Activated CD4-positive, alpha-beta memory T cell treated with anti-CD3 and anti-CD28 coated beads for 36 hours (primary cell): ENCODE measurements around the gene ADARB2. TPM values are rescaled to one million over a fixed set of nuclear protein-coding genes. Genes with fewer than 3 reads are reported as not detected.
A peak's percentile ranks its signal among the peaks of the same experiment; 100 is the strongest.
"Not testable (repeated sequence)": the region's sequence is repeated elsewhere in the genome, so short reads cannot be mapped to it uniquely, and the experiment has no call there.

Experiments
- CTCF ChIA-PET: fragments of 350-600 bp; sonication (Branson Sonifier 250); formaldehyde crosslinking; loops from one replicate; lab custom pipeline; 2021; ENCODE audit warnings: antibody characterized with exemption, inconsistent platforms; lab: Charles Lee
- POLR2A ChIA-PET: fragments of 350-600 bp; sonication (Branson Sonifier 250); formaldehyde crosslinking; loops from one replicate; lab custom pipeline; 2021; ENCODE audit warnings: antibody characterized with exemption; lab: Charles Lee
- DNase-seq: peaks from one replicate; pipeline ENCODE4 v3.0.0-alpha.2; 2020
- H3K27ac Mint-ChIP-seq: one replicate; pipeline ENCODE4 v1.8.0; 2021; ENCODE audit warnings: mixed read lengths
- H3K27me3 Mint-ChIP-seq: one replicate; pipeline ENCODE4 v1.8.0; 2021; ENCODE audit warnings: mixed read lengths
- H3K36me3 Mint-ChIP-seq: one replicate; pipeline ENCODE4 v1.8.0; 2021; ENCODE audit warnings: mixed read lengths
- H3K4me1 Mint-ChIP-seq: one replicate; pipeline ENCODE4 v1.8.0; 2021; ENCODE audit warnings: low read depth, mixed read lengths
- H3K4me3 Mint-ChIP-seq: one replicate; pipeline ENCODE4 v1.8.0; 2021; ENCODE audit warnings: mild to moderate bottlenecking, mixed read lengths
- H3K9me3 Mint-ChIP-seq: one replicate; pipeline ENCODE4 v1.8.0; 2021; ENCODE audit warnings: mixed read lengths
- intact Hi-C: fragments of 100-400 bp; cut with micrococcal nuclease; formaldehyde crosslinking; loops from one replicate; pipeline ENCODE4 v1.15.1; 2023
- total RNA-seq, 2 experiments: library from RNA; stranded (reverse); gene quantifications; one replicate each; pipeline ENCODE4 v1.2.3, GENCODE V29; 2021

The ADARB2 gene
- total RNA-seq, 2 experiments from 2014 or later: 2.2 TPM

GRCh38 chr10:1240341-1240775 is 497.0 kb downstream of the ADARB2 start:
- Mint-ChIP-seq H3K27me3 (peaks cover 7% of the 10 kb centered on the region), H3K4me3 (peak overlapping the region; percentile 87), H3K27ac (peak overlapping the region; percentile 92), H3K4me1 (peaks cover 10% of the 10 kb centered on the region), H3K36me3 (peaks cover 1% of the 10 kb centered on the region), H3K9me3 (peaks cover 2% of the 10 kb centered on the region)
- POLR2A ChIA-PET: no interaction called here
- intact Hi-C loops: no loop called here
- CTCF ChIA-PET: no interaction called here
- peak; percentile 58 for DNase-seq

GRCh38 chr10:1233031-1233430 is 504.3 kb downstream of the ADARB2 start:
- intact Hi-C loops: no loop called here
- Mint-ChIP-seq H3K27me3 (no peaks in the 10 kb centered on the region), H3K9me3 (no peaks in the 10 kb centered on the region), H3K4me3 (no peak overlapping the region), H3K36me3 (peaks cover 10% of the 10 kb centered on the region), H3K4me1 (no peaks in the 10 kb centered on the region), H3K27ac (no peak overlapping the region)
- no peak for DNase-seq
- ChIA-PET POLR2A (no interaction called here), CTCF (no interaction called here)

- POLR2A ChIA-PET: no interaction called here
Observed at GRCh38 chr10:1232164-1232911, 505.0 kb downstream of the ADARB2 start.

GRCh38 chr10:1230592-1231275 is 506.6 kb downstream of the ADARB2 start:
- H3K9me3 Mint-ChIP-seq: no peaks in the 10 kb centered on the region
- DNase-seq: no peak
- H3K4me3 Mint-ChIP-seq: no peak overlapping the region
- ChIA-PET CTCF (no interaction called here), POLR2A (no interaction called here)
- peaks cover 12% of the 10 kb centered on the region for H3K36me3 Mint-ChIP-seq
- H3K4me1 Mint-ChIP-seq: no peaks in the 10 kb centered on the region
- intact Hi-C loops: no loop called here
- H3K27me3 Mint-ChIP-seq: no peaks in the 10 kb centered on the region
- H3K27ac Mint-ChIP-seq: no peak overlapping the region

More at GRCh38 chr10:1232164-1232911, 505.0 kb downstream of the ADARB2 start:
- H3K9me3 Mint-ChIP-seq: no peaks in the 10 kb centered on the region
- DNase-seq: no peak
- peaks cover 12% of the 10 kb centered on the region for H3K36me3 Mint-ChIP-seq
- H3K27me3 Mint-ChIP-seq: no peaks in the 10 kb centered on the region
- no peak overlapping the region for H3K4me3 Mint-ChIP-seq
- CTCF ChIA-PET: no interaction called here
- no peaks in the 10 kb centered on the region for H3K4me1 Mint-ChIP-seq
- intact Hi-C loops: no loop called here
- H3K27ac Mint-ChIP-seq: no peak overlapping the region

GRCh38 chr10:1230138-1230537 is 507.2 kb downstream of the ADARB2 start:
- H3K27ac Mint-ChIP-seq: no peak overlapping the region
- ChIA-PET CTCF (no interaction called here), POLR2A (no interaction called here)
- no peaks in the 10 kb centered on the region for H3K27me3 Mint-ChIP-seq
- no peaks in the 10 kb centered on the region for H3K4me1 Mint-ChIP-seq
- H3K36me3 Mint-ChIP-seq: peaks cover 12% of the 10 kb centered on the region
- intact Hi-C loops: no loop called here
- peaks cover under 1% of the 10 kb centered on the region for H3K9me3 Mint-ChIP-seq
- DNase-seq: no peak
- no peak overlapping the region for H3K4me3 Mint-ChIP-seq

GRCh38 chr10:1229574-1229973 is 507.8 kb downstream of the ADARB2 start:
- Mint-ChIP-seq H3K27me3 (no peaks in the 10 kb centered on the region), H3K9me3 (peaks cover 6% of the 10 kb centered on the region), H3K36me3 (peaks cover 12% of the 10 kb centered on the region), H3K27ac (no peak overlapping the region), H3K4me3 (no peak overlapping the region), H3K4me1 (no peaks in the 10 kb centered on the region)
- intact Hi-C loops: no loop called here
- CTCF ChIA-PET: no interaction called here
- POLR2A ChIA-PET: no interaction called here
- no peak for DNase-seq

- H3K9me3 Mint-ChIP-seq: peaks cover 9% of the 10 kb centered on the region
- ChIA-PET POLR2A (no interaction called here), CTCF (no interaction called here)
- no peaks in the 10 kb centered on the region for H3K27me3 Mint-ChIP-seq
- peaks cover 12% of the 10 kb centered on the region for H3K36me3 Mint-ChIP-seq
- H3K4me3 Mint-ChIP-seq: no peak overlapping the region
- H3K4me1 Mint-ChIP-seq: no peaks in the 10 kb centered on the region
- no peak overlapping the region for H3K27ac Mint-ChIP-seq
- intact Hi-C loops: no loop called here
- no peak for DNase-seq
Observed at GRCh38 chr10:1229116-1229515, 508.2 kb downstream of the ADARB2 start.

GRCh38 chr10:1228467-1228975 is 508.8 kb downstream of the ADARB2 start:
- H3K4me1 Mint-ChIP-seq: no peaks in the 10 kb centered on the region
- no peaks in the 10 kb centered on the region for H3K27me3 Mint-ChIP-seq
- no peak overlapping the region for H3K27ac Mint-ChIP-seq
- no peak overlapping the region for H3K4me3 Mint-ChIP-seq
- peaks cover 12% of the 10 kb centered on the region for H3K9me3 Mint-ChIP-seq
- H3K36me3 Mint-ChIP-seq: peaks cover 12% of the 10 kb centered on the region
- CTCF ChIA-PET: no interaction called here
- no peak for DNase-seq
- POLR2A ChIA-PET: no interaction called here
- intact Hi-C loops: no loop called here

- no peak for DNase-seq
- H3K4me1 Mint-ChIP-seq: no peaks in the 10 kb centered on the region
Observed at GRCh38 chr10:1227510-1228402, 509.6 kb downstream of the ADARB2 start.

GRCh38 chr10:1226907-1227306 is 510.4 kb downstream of the ADARB2 start:
- H3K36me3 Mint-ChIP-seq: peaks cover 12% of the 10 kb centered on the region
- H3K4me1 Mint-ChIP-seq, intact Hi-C loops, H3K27ac Mint-ChIP-seq, POLR2A ChIA-PET, CTCF ChIA-PET, H3K27me3 Mint-ChIP-seq, H3K4me3 Mint-ChIP-seq, DNase-seq: not testable (repeated sequence)
- H3K9me3 Mint-ChIP-seq: peaks cover 19% of the 10 kb centered on the region

More at GRCh38 chr10:1227510-1228402, 509.6 kb downstream of the ADARB2 start:
- H3K4me3 Mint-ChIP-seq: no peak overlapping the region
- POLR2A ChIA-PET: no interaction called here
- peaks cover 19% of the 10 kb centered on the region for H3K9me3 Mint-ChIP-seq
- intact Hi-C loops: no loop called here
- no peak overlapping the region for H3K27ac Mint-ChIP-seq
- H3K36me3 Mint-ChIP-seq: peaks cover 12% of the 10 kb centered on the region
- H3K27me3 Mint-ChIP-seq: no peaks in the 10 kb centered on the region
- CTCF ChIA-PET: no interaction called here

GRCh38 chr10:1219874-1220273 is 517.5 kb downstream of the ADARB2 start:
- CTCF ChIA-PET, H3K36me3 Mint-ChIP-seq, H3K4me3 Mint-ChIP-seq, H3K27me3 Mint-ChIP-seq, H3K27ac Mint-ChIP-seq, DNase-seq, intact Hi-C loops, H3K4me1 Mint-ChIP-seq, POLR2A ChIA-PET: not testable (repeated sequence)
- peaks cover 16% of the 10 kb centered on the region for H3K9me3 Mint-ChIP-seq

- H3K9me3 Mint-ChIP-seq: no peaks in the 10 kb centered on the region
- no peaks in the 10 kb centered on the region for H3K4me1 Mint-ChIP-seq
- ChIA-PET POLR2A (interaction anchor here (0.8 kb wide), 1 partner anchor 107 kb away, joined by 3 read pairs; no protein-coding TSS in a partner anchor), CTCF (no interaction called here)
- H3K36me3 Mint-ChIP-seq: no peaks in the 10 kb centered on the region
- intact Hi-C loops: no loop called here
- no peak overlapping the region for H3K4me3 Mint-ChIP-seq
- no peaks in the 10 kb centered on the region for H3K27me3 Mint-ChIP-seq
- no peak overlapping the region for H3K27ac Mint-ChIP-seq
- DNase-seq: no peak
Observed at GRCh38 chr10:1217661-1218060, 519.7 kb downstream of the ADARB2 start.
